ENCODE results near the gene SPO11.
"Not testable (repeated sequence)": the region's sequence is repeated elsewhere in the genome, so short reads cannot be mapped to it uniquely, and the experiment has no call there.

The SPO11 gene

DNA sequence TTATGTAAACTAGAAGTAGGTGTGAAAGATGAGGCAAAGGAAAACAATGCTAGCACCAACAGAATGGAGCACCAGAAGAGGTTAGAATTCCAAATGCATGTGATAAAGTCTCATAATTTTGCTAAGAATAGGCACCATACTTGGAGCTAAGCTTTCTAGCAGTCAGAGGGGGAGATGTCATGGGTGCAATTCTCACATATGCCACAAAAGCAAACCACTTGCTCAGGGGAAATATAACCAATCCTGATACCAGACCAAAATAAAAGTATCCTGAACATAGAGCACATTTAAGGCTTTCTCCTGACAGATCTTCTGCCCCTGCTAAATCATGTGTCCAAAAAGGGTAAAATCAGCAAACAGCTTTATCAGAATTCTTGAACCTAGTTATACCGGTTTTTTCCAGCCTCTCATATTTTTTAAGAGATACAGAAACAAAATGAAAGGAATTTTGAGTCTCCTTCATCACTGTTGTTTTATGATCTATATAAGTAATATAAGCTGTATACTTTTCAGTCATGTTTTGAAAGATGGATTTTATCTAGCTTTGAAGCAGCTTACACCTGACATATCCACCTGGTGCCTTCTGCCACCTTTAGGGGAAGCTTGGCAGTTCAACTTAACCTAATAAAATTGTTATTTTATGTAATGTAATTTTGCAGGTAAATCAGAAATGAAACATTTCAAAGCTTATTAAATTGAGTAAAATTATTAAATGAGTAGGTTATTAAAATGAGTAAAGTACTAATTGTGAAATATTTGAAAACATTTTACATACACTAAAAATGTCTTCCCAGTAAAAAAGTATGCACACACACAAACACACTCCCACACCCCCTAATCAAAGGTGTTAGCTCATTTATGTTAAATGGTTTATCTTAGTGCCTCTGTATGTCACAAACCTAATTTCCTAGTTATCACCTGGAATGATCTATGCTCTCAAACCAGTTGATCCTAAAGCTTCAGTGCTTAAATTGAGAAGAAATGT is 2.8 kb downstream of the SPO11 start:
- H3K4me1 ChIP-seq (ENCODE audit: insufficient read depth, low read length): no peaks in the 10 kb centered on the region
- no peaks in the 10 kb centered on the region for H3K27me3 ChIP-seq (ENCODE audit: insufficient read depth, low read length)
- H3K36me3 ChIP-seq (ENCODE audit: insufficient read depth, low read length): no peaks in the 10 kb centered on the region
- no peaks in the 10 kb centered on the region for H3K9me3 ChIP-seq (ENCODE audit: low read length)
- no peak overlapping the region for H2AFZ ChIP-seq (ENCODE audit: low read depth, low read length)
- H3K4me3 ChIP-seq (ENCODE audit: low read length): no peak overlapping the region

DNA sequence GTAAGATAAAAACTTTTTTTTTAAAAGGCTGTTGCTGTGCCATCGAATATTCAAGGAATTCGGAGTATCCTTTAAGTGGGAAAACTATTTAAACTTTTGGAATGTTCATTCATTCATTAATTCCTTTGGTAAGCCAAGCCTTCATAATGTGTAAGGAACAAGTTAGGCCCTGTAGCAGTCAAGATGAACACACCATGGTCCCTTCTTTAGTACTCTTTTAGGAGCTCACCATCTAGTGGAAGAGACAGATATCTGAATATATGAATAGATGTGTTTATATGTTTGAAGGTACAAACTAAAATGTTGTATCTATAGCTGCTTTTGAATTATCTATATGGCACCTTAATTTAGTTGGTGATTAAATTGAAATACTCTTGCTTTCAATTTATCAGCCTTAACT is 5.8 kb downstream of the SPO11 start:
- no peak overlapping the region for H2AFZ ChIP-seq (ENCODE audit: low read depth, low read length)
- no peak overlapping the region for H3K4me3 ChIP-seq (ENCODE audit: low read length)
- no peaks in the 10 kb centered on the region for H3K9me3 ChIP-seq (ENCODE audit: low read length)
- no peaks in the 10 kb centered on the region for H3K36me3 ChIP-seq (ENCODE audit: insufficient read depth, low read length)
- H3K27me3 ChIP-seq (ENCODE audit: insufficient read depth, low read length): no peaks in the 10 kb centered on the region
- H3K4me1 ChIP-seq (ENCODE audit: insufficient read depth, low read length): no peaks in the 10 kb centered on the region

GRCh38 chr20:57341663-57342062 is 12.1 kb downstream of the SPO11 start:
- Histone ChIP-seq H3K4me1 (ENCODE audit: insufficient read depth, low read length) (no peaks in the 10 kb centered on the region), H2AFZ (ENCODE audit: low read depth, low read length) (no peak overlapping the region), H3K27me3 (ENCODE audit: insufficient read depth, low read length) (no peaks in the 10 kb centered on the region), H3K9me3 (ENCODE audit: low read length) (no peaks in the 10 kb centered on the region), H3K36me3 (ENCODE audit: insufficient read depth, low read length) (no peaks in the 10 kb centered on the region), H3K4me3 (ENCODE audit: low read length) (no peak overlapping the region)

- Histone ChIP-seq H3K4me3 (ENCODE audit: low read length) (no peak overlapping the region), H2AFZ (ENCODE audit: low read depth, low read length) (no peak overlapping the region), H3K4me1 (ENCODE audit: insufficient read depth, low read length) (no peaks in the 10 kb centered on the region), H3K27me3 (ENCODE audit: insufficient read depth, low read length) (no peaks in the 10 kb centered on the region), H3K36me3 (ENCODE audit: insufficient read depth, low read length) (no peaks in the 10 kb centered on the region), H3K9me3 (ENCODE audit: low read length) (no peaks in the 10 kb centered on the region)
Observed at GRCh38 chr20:57342829-57343228, 13.2 kb downstream of the SPO11 start.

DNA sequence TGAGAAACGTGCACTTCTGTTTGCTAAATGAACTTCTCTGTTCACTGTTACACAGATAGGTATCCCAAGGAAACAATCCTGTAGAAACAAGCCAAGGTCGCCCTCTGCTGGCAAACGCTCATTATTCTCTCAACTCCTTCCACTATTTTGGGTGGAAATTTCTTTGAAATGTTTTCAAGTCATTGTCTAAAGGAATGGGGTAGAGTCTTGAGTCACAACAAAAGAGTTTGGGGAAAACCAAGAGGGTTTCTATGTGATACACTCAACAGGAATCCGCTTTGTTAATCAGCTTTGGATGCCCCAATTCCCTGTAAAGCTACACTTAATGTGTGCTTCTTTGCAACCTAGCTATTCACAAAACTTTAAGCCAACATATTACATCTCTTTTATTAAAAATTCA is 16.9 kb downstream of the SPO11 start:
- H3K36me3 ChIP-seq (ENCODE audit: insufficient read depth, low read length): no peaks in the 10 kb centered on the region
- H3K4me3 ChIP-seq (ENCODE audit: low read length): no peak overlapping the region
- H2AFZ ChIP-seq (ENCODE audit: low read depth, low read length): no peak overlapping the region
- H3K9me3 ChIP-seq (ENCODE audit: low read length): no peaks in the 10 kb centered on the region
- H3K27me3 ChIP-seq (ENCODE audit: insufficient read depth, low read length): no peaks in the 10 kb centered on the region
- H3K4me1 ChIP-seq (ENCODE audit: insufficient read depth, low read length): peaks cover 1% of the 10 kb centered on the region

GRCh38 chr20:57347393-57347792 is 17.8 kb downstream of the SPO11 start:
- no peak overlapping the region for H2AFZ ChIP-seq (ENCODE audit: low read depth, low read length)
- H3K4me1 ChIP-seq (ENCODE audit: insufficient read depth, low read length): peaks cover 10% of the 10 kb centered on the region
- no peaks in the 10 kb centered on the region for H3K27me3 ChIP-seq (ENCODE audit: insufficient read depth, low read length)
- H3K36me3 ChIP-seq (ENCODE audit: insufficient read depth, low read length): no peaks in the 10 kb centered on the region
- H3K9me3 ChIP-seq (ENCODE audit: low read length): no peaks in the 10 kb centered on the region
- H3K4me3 ChIP-seq (ENCODE audit: low read length): no peak overlapping the region

DNA sequence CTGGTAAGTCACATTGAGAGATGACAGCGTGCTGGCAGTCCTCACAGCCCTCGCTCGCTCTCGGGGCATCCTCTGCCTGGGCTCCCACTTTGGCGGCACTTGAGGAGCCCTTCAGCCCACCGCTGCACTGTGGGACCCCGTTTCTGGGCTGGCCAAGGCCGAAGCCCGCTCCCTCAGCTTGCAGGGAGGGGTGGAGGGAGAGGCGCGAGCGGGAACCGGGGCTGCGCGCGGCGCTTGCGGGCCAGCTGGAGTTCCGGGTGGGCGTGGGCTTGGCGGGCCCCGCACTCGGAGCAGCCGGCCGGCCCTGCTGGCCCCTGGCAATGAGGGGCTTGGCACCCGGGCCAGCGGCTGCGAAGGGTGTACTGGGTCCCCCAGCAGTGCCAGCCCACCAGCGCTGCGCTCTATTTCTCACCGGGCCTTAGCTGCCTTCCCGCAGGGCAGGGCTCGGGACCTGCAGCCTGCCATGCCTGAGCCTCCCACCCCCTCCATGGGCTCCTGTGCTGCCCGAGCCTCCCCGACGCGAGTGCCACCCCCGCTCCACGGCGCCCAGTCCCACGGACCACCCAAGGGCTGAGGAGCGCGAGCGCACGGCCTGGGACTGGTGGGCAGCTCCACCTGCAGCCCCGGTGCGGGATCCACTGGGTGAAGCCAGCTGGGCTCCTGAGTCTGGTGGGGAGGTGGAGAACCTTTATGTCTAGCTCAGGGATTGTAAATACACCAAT is 18.8 kb downstream of the SPO11 start:
- H3K4me3 ChIP-seq (ENCODE audit: low read length); H3K36me3 ChIP-seq (ENCODE audit: insufficient read depth, low read length); H3K9me3 ChIP-seq (ENCODE audit: low read length); H3K27me3 ChIP-seq (ENCODE audit: insufficient read depth, low read length); H2AFZ ChIP-seq (ENCODE audit: low read depth, low read length): not testable (repeated sequence)
- peaks cover 16% of the 10 kb centered on the region for H3K4me1 ChIP-seq (ENCODE audit: insufficient read depth, low read length)

DNA sequence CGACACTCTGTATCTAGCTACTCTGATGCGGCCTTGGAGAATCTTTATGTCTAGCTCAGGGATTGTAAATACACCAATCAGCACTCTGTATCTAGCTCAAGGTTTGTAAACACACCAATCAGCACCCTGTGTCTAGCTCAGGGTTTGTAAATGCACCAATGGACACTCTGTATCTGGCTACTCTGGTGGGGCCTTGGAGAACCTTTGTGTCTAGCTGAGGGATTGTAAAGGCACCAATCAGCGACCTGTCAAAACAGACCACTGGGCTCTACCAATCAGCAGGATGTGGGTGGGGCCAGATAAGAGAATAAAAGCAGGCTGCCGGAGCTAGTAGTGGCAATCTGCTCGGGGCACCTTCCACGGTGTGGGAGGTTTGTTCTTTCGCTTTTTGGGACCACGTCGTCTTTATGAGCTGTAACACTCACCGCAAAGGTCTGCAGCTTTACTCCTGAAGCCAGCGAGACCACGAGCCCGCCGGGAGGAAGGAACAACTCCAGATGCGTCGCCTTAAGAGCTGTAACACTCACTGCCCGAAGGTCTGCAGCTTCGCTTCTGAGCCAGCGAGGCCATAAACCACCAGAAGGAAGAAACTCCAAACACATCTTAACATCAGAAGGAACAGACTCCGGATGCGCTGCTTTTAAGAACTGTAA is 19.4 kb downstream of the SPO11 start:
- H3K4me3 ChIP-seq (ENCODE audit: low read length); H3K27me3 ChIP-seq (ENCODE audit: insufficient read depth, low read length); H2AFZ ChIP-seq (ENCODE audit: low read depth, low read length); H3K9me3 ChIP-seq (ENCODE audit: low read length): not testable (repeated sequence)
- Histone ChIP-seq H3K4me1 (ENCODE audit: insufficient read depth, low read length) (peaks cover 16% of the 10 kb centered on the region), H3K36me3 (ENCODE audit: insufficient read depth, low read length) (peaks cover 13% of the 10 kb centered on the region)

- no peak overlapping the region for H2AFZ ChIP-seq (ENCODE audit: low read depth, low read length)
- H3K4me3 ChIP-seq (ENCODE audit: low read length): no peak overlapping the region
- H3K36me3 ChIP-seq (ENCODE audit: insufficient read depth, low read length): peaks cover 16% of the 10 kb centered on the region
- H3K27me3 ChIP-seq (ENCODE audit: insufficient read depth, low read length): no peaks in the 10 kb centered on the region
- H3K4me1 ChIP-seq (ENCODE audit: insufficient read depth, low read length): peaks cover 16% of the 10 kb centered on the region
- no peaks in the 10 kb centered on the region for H3K9me3 ChIP-seq (ENCODE audit: low read length)
Observed at GRCh38 chr20:57350081-57350710, 20.6 kb downstream of the SPO11 start.

DNA sequence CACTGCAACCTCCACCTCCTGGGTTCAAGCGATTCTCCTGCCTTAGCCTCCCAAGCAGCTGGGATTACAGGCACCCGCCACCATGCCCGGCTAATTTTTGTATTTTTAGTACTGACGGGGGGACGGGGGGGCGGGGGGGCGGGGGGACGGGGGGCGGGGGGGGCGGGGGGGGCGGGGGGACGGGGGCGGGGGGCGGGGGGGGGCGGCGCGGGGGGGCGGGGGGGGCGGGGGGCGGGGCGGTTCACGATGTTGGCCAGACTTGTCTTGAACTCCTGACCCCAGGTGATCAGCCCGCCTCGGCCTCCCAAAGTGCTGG is 21.1 kb downstream of the SPO11 start:
- peak overlapping the region; percentile 13 for H2AFZ ChIP-seq (ENCODE audit: low read depth, low read length)
- H3K27me3 ChIP-seq (ENCODE audit: insufficient read depth, low read length); H3K9me3 ChIP-seq (ENCODE audit: low read length): not testable (repeated sequence)
- H3K36me3 ChIP-seq (ENCODE audit: insufficient read depth, low read length): peaks cover 16% of the 10 kb centered on the region
- H3K4me1 ChIP-seq (ENCODE audit: insufficient read depth, low read length): peaks cover 16% of the 10 kb centered on the region
- peak overlapping the region; percentile 86 for H3K4me3 ChIP-seq (ENCODE audit: low read length)

GRCh38 chr20:57351042-57351783 is 21.6 kb downstream of the SPO11 start, which contains the start of gene RAE1:
TSS of gene RAE1 (plus strand) at chr20:57351255. CDS start at chr20:57354039, 2,784 bp downstream.
- H3K4me1 ChIP-seq (ENCODE audit: insufficient read depth, low read length): peaks cover 16% of the 10 kb centered on the region
- peak within 1 kb of the TSS; percentile 86 for H3K4me3 ChIP-seq (ENCODE audit: low read length)

DNA sequence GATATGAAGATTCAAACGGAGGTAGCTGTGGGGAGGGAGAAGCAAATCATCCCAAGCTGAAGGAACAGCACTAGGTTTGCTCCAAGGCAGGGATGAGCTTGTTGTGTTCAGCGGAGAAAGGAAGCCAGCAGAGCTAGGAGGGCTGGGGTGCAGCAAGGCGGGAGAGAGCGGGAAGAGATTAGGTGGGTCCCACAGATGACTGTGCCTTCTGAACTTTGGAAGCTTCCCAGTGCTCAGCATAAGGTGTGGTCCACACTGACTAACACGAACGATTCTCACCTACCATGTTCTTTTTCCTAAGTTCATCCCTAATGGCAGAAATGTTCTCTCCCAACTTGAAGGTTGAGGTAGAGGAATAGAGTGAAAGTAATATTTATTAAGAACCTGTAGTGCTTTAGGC is 22.7 kb downstream of the SPO11 start:
- Histone ChIP-seq H2AFZ (ENCODE audit: low read depth, low read length) (no peak overlapping the region), H3K36me3 (ENCODE audit: insufficient read depth, low read length) (peaks cover 16% of the 10 kb centered on the region), H3K27me3 (ENCODE audit: insufficient read depth, low read length) (no peaks in the 10 kb centered on the region), H3K4me1 (ENCODE audit: insufficient read depth, low read length) (peaks cover 16% of the 10 kb centered on the region), H3K9me3 (ENCODE audit: low read length) (no peaks in the 10 kb centered on the region), H3K4me3 (ENCODE audit: low read length) (peak overlapping the region; percentile 86)

More at GRCh38 chr20:57351042-57351783, 21.6 kb downstream of the SPO11 start, which contains the start of gene RAE1:
- peaks cover 16% of the 10 kb centered on the region for H3K36me3 ChIP-seq (ENCODE audit: insufficient read depth, low read length)
- H3K27me3 ChIP-seq (ENCODE audit: insufficient read depth, low read length): no peaks in the 10 kb centered on the region
- H3K9me3 ChIP-seq (ENCODE audit: low read length): no peaks in the 10 kb centered on the region
- H2AFZ ChIP-seq (ENCODE audit: low read depth, low read length): peak within 1 kb of the TSS; percentile 13

Measured in neuron (in vitro differentiated cells).